PFSK-1 (cell line): ENCODE results near the gene BAIAP3.

Experiments
- FOXP2 ChIP-seq: optimal IDR thresholded peaks from 2 replicates; pipeline ENCODE3; 2011; ENCODE audit warnings: borderline replicate concordance, control low read depth, inconsistent platforms; ENCODE audit not compliant: insufficient read depth; ENCODE audit errors: extremely low read length, extremely low read depth
- POLR2AphosphoS5 ChIP-seq: IDR thresholded peaks from 2 replicates; pipeline ENCODE4 v1.6.1; 2012; ENCODE audit warnings: low read depth, mild to moderate bottlenecking, control low read depth, low read length, moderate library complexity
- REST ChIP-seq, 2 experiments: IDR thresholded peaks; 2 replicates each; pipeline versions ENCODE4 v1.6.1 to v1.8.0; 2011 to 2012; ENCODE audit warnings: low read depth in 2 of 2, low read length in 2 of 2, control low read depth in 1 of 2, inconsistent platforms in 1 of 2, mild to moderate bottlenecking in 1 of 2, moderate library complexity in 1 of 2; ENCODE audit not compliant: insufficient read depth in 1 of 2
- SIN3A ChIP-seq: IDR thresholded peaks from 2 replicates; pipeline ENCODE4 v1.6.1; 2012; ENCODE audit warnings: mild to moderate bottlenecking, low read length, moderate library complexity, borderline replicate concordance; ENCODE audit not compliant: insufficient read depth
- TAF1 ChIP-seq: IDR thresholded peaks from 2 replicates; pipeline ENCODE4 v1.6.1; 2012; ENCODE audit warnings: low read length, control low read depth, borderline replicate concordance; ENCODE audit not compliant: insufficient read depth

BAIAP3 gene

GRCh38 chr16:1305823-1306222 lies 27.6 kb upstream of the BAIAP3 start:
- TF ChIP-seq SIN3A (no peak), TAF1 (no peak), POLR2AphosphoS5 (no peak), REST (IDR thresholded peaks at IDR 0.05; ENCODE audit: insufficient read depth in 1 of 2, low read depth in 2 of 2, low read length in 2 of 2) (no peak), FOXP2 (no peak)

- no peak for TF ChIP-seq TAF1
- TF ChIP-seq POLR2AphosphoS5: no peak
- TF ChIP-seq REST (IDR thresholded peaks at IDR 0.05; ENCODE audit: insufficient read depth in 1 of 2, low read depth in 2 of 2, low read length in 2 of 2): no peak
- TF ChIP-seq FOXP2: no peak
- TF ChIP-seq SIN3A: no peak
Measured at GRCh38 chr16:1306334-1306733, 27.1 kb upstream of the BAIAP3 start.

- TF ChIP-seq REST (IDR thresholded peaks at IDR 0.05; ENCODE audit: insufficient read depth in 1 of 2, low read depth in 2 of 2, low read length in 2 of 2): no peak
Measured at GRCh38 chr16:1308036-1308976, 25.1 kb upstream of the BAIAP3 start.

DNA sequence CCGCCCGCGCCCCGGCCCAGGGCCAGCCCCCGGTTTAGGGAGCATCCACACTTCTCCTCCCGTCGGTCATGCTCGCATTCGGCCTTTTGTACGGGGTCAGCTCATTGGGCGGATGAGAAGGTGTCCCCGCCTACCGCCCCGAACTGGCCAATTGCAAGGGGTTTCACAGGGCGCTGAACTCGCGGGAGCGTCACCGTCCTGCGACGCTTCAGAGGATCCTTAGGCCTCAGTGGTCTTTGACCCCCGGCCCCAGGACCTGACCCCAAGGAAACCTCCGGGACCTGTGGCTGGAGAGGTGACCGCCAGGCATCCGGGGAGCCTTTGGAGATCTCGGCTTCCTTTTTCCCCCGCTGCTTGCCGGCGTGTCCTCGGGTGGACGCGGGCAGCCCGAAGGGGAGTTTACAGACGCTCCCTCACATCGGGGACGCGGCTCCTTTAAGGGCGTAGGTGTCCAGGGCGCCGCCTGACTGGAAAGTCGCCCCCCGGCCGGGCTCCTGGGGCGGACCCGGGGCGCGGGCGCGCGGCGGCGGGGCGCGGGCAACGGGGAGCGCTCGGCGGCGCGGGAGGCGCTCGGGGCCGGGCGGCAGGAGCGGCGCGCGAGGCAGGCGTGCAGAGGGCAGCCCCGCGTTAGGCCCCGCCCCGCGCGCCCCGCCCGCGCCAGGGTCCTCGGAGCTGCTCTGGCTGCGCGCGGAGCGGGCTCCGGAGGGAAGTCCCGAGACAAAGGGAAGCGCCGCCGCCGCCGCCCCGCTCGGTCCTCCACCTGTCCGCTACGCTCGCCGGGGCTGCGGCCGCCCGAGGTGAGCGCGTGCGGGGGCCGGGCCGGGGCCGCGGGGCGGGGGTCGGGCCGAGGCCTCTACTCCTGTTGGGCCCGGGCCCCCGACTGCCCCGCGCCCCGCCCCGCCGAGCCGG lies 24.2 kb upstream of the BAIAP3 start, which contains the start of gene UBE2I:
UBE2I (plus strand) TSS at position 660 of the 909 bp plus-strand sequence. CDS start 4,395 bp downstream, outside the sequence.
- TF ChIP-seq POLR2AphosphoS5: peak; percentile 71
- no peak for TF ChIP-seq SIN3A
- no peak for TF ChIP-seq TAF1

DNA sequence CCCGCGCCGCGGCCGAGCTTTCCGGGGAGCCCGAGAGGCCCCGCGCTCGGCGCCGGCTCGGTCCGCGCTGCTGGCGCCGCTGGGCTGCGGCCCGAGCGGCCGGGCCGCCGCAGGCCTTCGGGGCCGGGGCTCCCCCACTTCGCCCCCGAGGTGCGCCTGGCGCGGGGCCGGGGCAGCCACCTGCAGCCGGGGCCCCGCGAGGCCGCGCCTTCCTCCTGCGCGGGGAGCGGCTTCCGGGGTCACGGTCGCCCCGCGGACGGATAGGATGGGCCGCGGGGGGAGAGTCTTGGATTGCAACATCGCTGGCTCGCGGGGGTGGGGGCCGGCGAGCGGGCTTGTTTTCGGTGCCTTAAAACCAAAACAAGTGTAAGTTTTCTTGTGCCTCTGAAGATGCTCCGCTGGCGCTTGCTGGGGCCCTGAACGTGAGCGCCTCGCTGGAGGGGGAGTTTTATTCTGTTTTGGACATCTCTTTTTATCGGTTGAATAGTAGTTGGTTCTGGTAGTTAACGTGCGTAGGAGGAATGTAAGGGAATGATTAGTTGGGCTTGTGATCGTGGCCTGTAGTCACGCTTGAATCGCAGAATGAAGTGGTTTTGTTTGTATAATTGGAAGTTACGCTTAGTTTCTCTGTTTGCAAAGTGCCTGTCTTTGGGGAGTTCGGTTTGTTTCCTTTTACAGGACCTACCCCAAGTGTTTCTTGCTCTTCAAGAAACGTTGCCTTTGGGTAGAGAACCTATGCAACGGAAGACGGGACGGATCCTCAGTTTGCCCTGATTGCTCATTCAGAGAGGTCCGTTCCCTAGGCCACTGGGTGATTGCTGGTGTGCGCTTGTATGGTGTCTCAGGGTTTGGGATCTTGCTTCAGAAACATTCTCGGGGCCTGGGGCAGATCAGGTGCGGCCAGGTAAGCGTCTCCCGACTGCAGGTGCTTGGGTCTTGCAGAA lies 23.3 kb upstream of the BAIAP3 start:
- no peak for TF ChIP-seq FOXP2
- TF ChIP-seq POLR2AphosphoS5: no peak
